ENCODE data around the gene MGLL. TPM values are rescaled to one million over a fixed set of nuclear protein-coding genes. Genes with fewer than 3 reads are reported as not detected.

Gene MGLL
- total and polyA plus RNA-seq, 10 donors, result 11.0 to 134 (median 80.7) TPM

- Histone ChIP-seq H3K27ac (peak overlapping the region in 7 of 8 donors; percentile 44 to 96 (median 65)), H3K4me1 (peaks cover 7 to 100% (median 37%) of the 10 kb centered on the region in 6 donors), H3K27me3 (replicated peaks in 1 of 7) (no peaks in the 10 kb centered on the region), H3K36me3 (peaks cover 0 to 83% (median 35%) of the 10 kb centered on the region in 6 donors), H3K9me3 (no peaks in the 10 kb centered on the region), H3K4me3 (peak overlapping the region in 1 of 8 donors; percentile 46)
- 92 to 98% (median 94%) methylated on average over 8 of the region's 8 CpGs for WGBS, 5 donors
- intact Hi-C loops (cut with DNase I; ENCODE audit: low total_unique reads), result no loop called here
- no peak for DNase-seq
- TF ChIP-seq POLR2AphosphoS5 (IDR thresholded peaks at IDR 0.05), result no peak
Observed at GRCh38 chr3:127678315-127678599, 144.1 kb downstream of the MGLL start.

GRCh38 chr3:127677541-127678314, 144.6 kb downstream of the MGLL start:
- peak; percentile 78 for DNase-seq
- H3K27me3 ChIP-seq (replicated peaks in 1 of 7), result no peaks in the 10 kb centered on the region
- intact Hi-C loops (cut with DNase I; ENCODE audit: low total_unique reads), result no loop called here
- H3K4me3 ChIP-seq, result peak overlapping the region in 1 of 8 donors; percentile 46
- peaks cover 0 to 83% (median 35%) of the 10 kb centered on the region in 6 donors for H3K36me3 ChIP-seq
- WGBS, 5 donors, result 88 to 93% (median 90%) methylated on average over 5 to 17 of the region's 17 CpGs
- peak overlapping the region in 7 of 8 donors; percentile 44 to 96 (median 65) for H3K27ac ChIP-seq
- peaks cover 7 to 96% (median 35%) of the 10 kb centered on the region in 6 donors for H3K4me1 ChIP-seq
- H3K9me3 ChIP-seq, result no peaks in the 10 kb centered on the region
- no peak for TF ChIP-seq POLR2A (IDR thresholded peaks at IDR 0.05)
- TF ChIP-seq POLR2AphosphoS5 (IDR thresholded peaks at IDR 0.05), result peak in 1 of 3 donors; percentile 45

GRCh38 chr3:127676921-127677351, 145.4 kb downstream of the MGLL start:
- peak; percentile 81 for DNase-seq

GRCh38 chr3:127676456-127676855, 145.9 kb downstream of the MGLL start:
- no peaks in the 10 kb centered on the region for H3K9me3 ChIP-seq
- TF ChIP-seq CTCF (IDR thresholded peaks at IDR 0.05 in 8 of 11, conservative IDR thresholded peaks at IDR 0.05 in 3 of 11), result no peak
- TF ChIP-seq POLR2AphosphoS5 (IDR thresholded peaks at IDR 0.05), result no peak
- TF ChIP-seq POLR2A (IDR thresholded peaks at IDR 0.05), result no peak
- peak; percentile 76 for DNase-seq
- peaks cover 13 to 94% (median 41%) of the 10 kb centered on the region in 6 donors for H3K4me1 ChIP-seq
- intact Hi-C loops (cut with DNase I; ENCODE audit: low total_unique reads), result no loop called here
- peak overlapping the region in 1 of 8 donors; percentile 46 for H3K4me3 ChIP-seq
- no peaks in the 10 kb centered on the region for H3K27me3 ChIP-seq (replicated peaks in 1 of 7)
- H3K36me3 ChIP-seq, result peaks cover 0 to 72% (median 35%) of the 10 kb centered on the region in 6 donors
- 60 to 94% (median 80%) methylated on average over 1 to 4 of the region's 4 CpGs for WGBS, 5 donors
- H3K27ac ChIP-seq, result peak overlapping the region in 4 of 8 donors; percentile 44 to 96 (median 82)

More at GRCh38 chr3:127676921-127677351, 145.4 kb downstream of the MGLL start:
- intact Hi-C loops (cut with DNase I; ENCODE audit: low total_unique reads), result no loop called here
- Histone ChIP-seq H3K27me3 (replicated peaks in 1 of 7) (no peaks in the 10 kb centered on the region), H3K4me3 (peak overlapping the region in 1 of 8 donors; percentile 46), H3K4me1 (peaks cover 8 to 94% (median 39%) of the 10 kb centered on the region in 6 donors), H3K9me3 (no peaks in the 10 kb centered on the region), H3K36me3 (peaks cover 0 to 75% (median 35%) of the 10 kb centered on the region in 6 donors), H3K27ac (peak overlapping the region in 5 of 8 donors; percentile 44 to 96 (median 81))
- TF ChIP-seq CTCF (IDR thresholded peaks at IDR 0.05 in 8 of 11, conservative IDR thresholded peaks at IDR 0.05 in 3 of 11), result no peak
- TF ChIP-seq POLR2AphosphoS5 (IDR thresholded peaks at IDR 0.05), result peak in 1 of 3 donors; percentile 49
- no peak for TF ChIP-seq POLR2A (IDR thresholded peaks at IDR 0.05)
- 85 to 97% (median 93%) methylated on average over 11 to 21 of the region's 21 CpGs for WGBS, 5 donors
